Mesenchymal stem cell (in vitro differentiated cells and primary cell): ENCODE results near the gene RBP4.

Experiments used
- DNase-seq: peaks from one replicate; pipeline ENCODE4 v3.0.0-alpha.2; 2013
- H2AFZ ChIP-seq: one replicate; pipeline ENCODE4 v1.6.1; 2013; ENCODE audit warnings: low read depth, mild to moderate bottlenecking, control low read depth, inconsistent platforms, low read length, moderate library complexity
- H2AK5ac ChIP-seq: 2 replicates; pipeline ENCODE4 v1.6.1; 2013; ENCODE audit warnings: low read length, moderate library complexity, mild to moderate bottlenecking, inconsistent platforms; ENCODE audit not compliant: severe bottlenecking
- H2BK120ac ChIP-seq: one replicate; pipeline ENCODE4 v1.6.1; 2013; ENCODE audit warnings: low read depth, mild to moderate bottlenecking, inconsistent platforms, low read length, moderate library complexity
- H2BK12ac ChIP-seq, 2 experiments: one replicate each; pipeline ENCODE4 v1.6.1; 2013; ENCODE audit warnings: inconsistent platforms in 2 of 2, low read length in 2 of 2, mild to moderate bottlenecking in 2 of 2, moderate library complexity in 2 of 2, control low read depth in 1 of 2
- H2BK15ac ChIP-seq: one replicate; pipeline ENCODE4 v1.6.1; 2013; ENCODE audit warnings: mild to moderate bottlenecking, low read depth, inconsistent platforms; ENCODE audit not compliant: poor library complexity, severe bottlenecking
- H2BK5ac ChIP-seq: 2 replicates; pipeline ENCODE4 v1.6.1; 2013; ENCODE audit warnings: low read depth, mild to moderate bottlenecking, low read length, control low read depth, inconsistent platforms; ENCODE audit not compliant: poor library complexity, severe bottlenecking
- H3K14ac ChIP-seq, 2 experiments: one replicate each; pipeline ENCODE4 v1.6.1; 2013; ENCODE audit warnings: inconsistent platforms in 2 of 2, low read length in 2 of 2, control low read depth in 1 of 2, mild to moderate bottlenecking in 1 of 2, moderate library complexity in 1 of 2
- H3K18ac ChIP-seq, 2 experiments: one replicate each; pipeline ENCODE4 v1.6.1; 2013; ENCODE audit warnings: inconsistent platforms in 2 of 2, low read length in 2 of 2, control low read depth in 1 of 2, low read depth in 1 of 2, mild to moderate bottlenecking in 1 of 2
- H3K23ac ChIP-seq, 2 experiments: one replicate each; pipeline ENCODE4 v1.6.1; 2013; ENCODE audit warnings: inconsistent platforms in 2 of 2, low read length in 2 of 2, mild to moderate bottlenecking in 2 of 2, moderate library complexity in 2 of 2, control low read depth in 1 of 2
- H3K27ac ChIP-seq: 2 replicates; pipeline ENCODE4 v1.5.1; 2013; ENCODE audit warnings: mild to moderate bottlenecking, moderate library complexity, low read length, control low read depth, inconsistent platforms; ENCODE audit not compliant: poor library complexity, severe bottlenecking
- H3K27me3 ChIP-seq, 2 experiments: 2 replicates each; pipeline versions ENCODE4 v1.6.1 to v1.7.0; 2013; ENCODE audit warnings: low read length in 2 of 2, mild to moderate bottlenecking in 2 of 2, moderate library complexity in 2 of 2, control low read depth in 1 of 2, inconsistent platforms in 1 of 2; ENCODE audit not compliant: control insufficient read depth in 1 of 2, insufficient read depth in 1 of 2
- H3K36me3 ChIP-seq, 2 experiments: 2 replicates each; pipeline versions ENCODE4 v1.6.1 to v1.7.0; 2013; ENCODE audit warnings: low read length in 2 of 2, control low read depth in 1 of 2, inconsistent platforms in 1 of 2, low read depth in 1 of 2, mild to moderate bottlenecking in 1 of 2; ENCODE audit not compliant: insufficient read depth in 2 of 2, control insufficient read depth in 1 of 2
- H3K4ac ChIP-seq, 2 experiments: one replicate each; pipeline ENCODE4 v1.6.1; 2013; ENCODE audit warnings: inconsistent platforms in 2 of 2, low read length in 2 of 2, mild to moderate bottlenecking in 2 of 2, moderate library complexity in 2 of 2, control low read depth in 1 of 2, low read depth in 1 of 2
- H3K4me1 ChIP-seq: 2 replicates; pipeline ENCODE4 v1.6.1; 2013; ENCODE audit warnings: low read depth, low read length, control low read depth; ENCODE audit not compliant: control insufficient read depth, insufficient read depth
- H3K4me2 ChIP-seq: 2 replicates; pipeline ENCODE4 v1.6.1; 2013; ENCODE audit warnings: low read length, mild to moderate bottlenecking, inconsistent platforms; ENCODE audit not compliant: poor library complexity, severe bottlenecking
- H3K4me3 ChIP-seq, 2 experiments: 2 replicates each; pipeline versions ENCODE4 v1.5.1 to v1.7.0; 2013; ENCODE audit warnings: low read length in 2 of 2, mild to moderate bottlenecking in 2 of 2, control low read depth in 1 of 2, low read depth in 1 of 2; ENCODE audit not compliant: insufficient read depth in 1 of 2
- H3K79me1 ChIP-seq: replicated peaks from 2 replicates; pipeline ENCODE4 v1.6.1; 2013; ENCODE audit warnings: mild to moderate bottlenecking, control low read depth, low read length, inconsistent platforms; ENCODE audit not compliant: poor library complexity, severe bottlenecking
- H3K9ac ChIP-seq: 2 replicates; pipeline ENCODE4 v1.7.0; 2013; ENCODE audit warnings: mild to moderate bottlenecking, low read length, moderate library complexity
- H3K9me3 ChIP-seq: 2 replicates; pipeline ENCODE4 v1.7.0; 2013; ENCODE audit warnings: mild to moderate bottlenecking, low read length; ENCODE audit not compliant: control insufficient read depth
- H4K8ac ChIP-seq: one replicate; pipeline ENCODE4 v1.6.1; 2013; ENCODE audit warnings: inconsistent platforms, mild to moderate bottlenecking, low read length, moderate library complexity
- H4K91ac ChIP-seq: one replicate; pipeline ENCODE4 v1.6.1; 2013; ENCODE audit warnings: mild to moderate bottlenecking, low read length, inconsistent platforms
- WGBS: methylation state at CpG from one replicate; pipeline ENCODE4 v1.1.7; 2013; ENCODE audit warnings: mixed read lengths; 5-methylcytosine and 5-hydroxymethylcytosine counted together

The RBP4 gene

DNA sequence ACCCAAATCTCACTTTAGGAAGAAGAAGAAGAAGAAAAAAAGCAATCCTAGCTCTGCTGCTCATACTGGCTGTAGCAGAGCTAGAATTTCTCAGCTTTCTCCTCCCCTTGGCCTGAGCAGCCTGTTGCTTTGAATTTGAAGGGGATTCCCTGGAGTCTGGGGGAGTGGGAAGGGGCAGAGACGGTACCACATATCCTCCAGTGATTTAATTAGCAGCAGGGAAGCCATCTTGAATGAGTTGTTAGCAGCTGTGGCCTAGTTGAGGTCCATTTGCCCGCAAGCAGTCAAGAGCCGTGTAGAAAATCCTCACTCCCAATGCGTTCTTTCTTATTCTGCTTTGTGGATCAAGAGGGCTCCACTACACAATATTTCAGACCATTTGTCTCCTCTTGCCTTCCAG lies 27.8 kb upstream of the RBP4 start:
- no peak overlapping the region for H2BK5ac ChIP-seq
- H2AFZ ChIP-seq, result no peak overlapping the region
- no peak overlapping the region for H2BK15ac ChIP-seq
- H3K4me2 ChIP-seq, result no peak overlapping the region
- 80% methylated on average over 4 of the region's 4 CpGs for WGBS
- H2AK5ac ChIP-seq, result no peak overlapping the region
- peaks cover 18% of the 10 kb centered on the region for H3K4me1 ChIP-seq
- DNase-seq, result no peak
- H2BK12ac ChIP-seq, result no peak overlapping the region
- H2BK120ac ChIP-seq, result no peak overlapping the region
- H4K8ac ChIP-seq, result no peak overlapping the region
- H3K36me3 ChIP-seq, result no peaks in the 10 kb centered on the region
- no peaks in the 10 kb centered on the region for H3K9me3 ChIP-seq
- H3K79me1 ChIP-seq, result no peaks in the 10 kb centered on the region
- no peak overlapping the region for H3K9ac ChIP-seq
- no peak overlapping the region for H3K18ac ChIP-seq
- no peak overlapping the region for H3K4ac ChIP-seq
- H4K91ac ChIP-seq, result no peak overlapping the region
- H3K23ac ChIP-seq, result no peak overlapping the region
- H3K27ac ChIP-seq, result no peak overlapping the region
- H3K27me3 ChIP-seq, result peaks cover 9 to 14% of the 10 kb centered on the region in 2 experiments
- no peak overlapping the region for H3K14ac ChIP-seq
- H3K4me3 ChIP-seq, result no peak overlapping the region

DNA sequence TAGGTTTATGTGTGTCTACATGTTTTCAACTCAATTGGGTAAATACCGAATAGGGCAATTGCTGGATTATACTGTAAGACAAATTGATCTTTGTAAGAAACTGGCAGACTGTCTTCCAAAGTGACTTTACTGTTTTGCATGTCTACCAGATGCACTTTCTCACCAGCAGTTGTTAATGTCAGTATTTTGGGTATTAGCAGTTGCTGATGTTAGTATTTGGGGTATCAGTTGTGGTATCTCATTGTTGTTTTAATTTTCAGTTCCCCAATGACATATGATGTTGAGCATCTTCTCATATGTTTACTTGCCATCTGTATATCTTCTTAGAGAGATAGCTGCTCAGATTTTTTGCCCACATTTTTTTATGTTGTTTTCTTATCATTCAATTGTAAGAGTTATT lies 21.9 kb upstream of the RBP4 start:
- no peak overlapping the region for H4K91ac ChIP-seq
- no peak overlapping the region for H3K4me2 ChIP-seq
- no peak overlapping the region for H2BK15ac ChIP-seq
- no peaks in the 10 kb centered on the region for H3K36me3 ChIP-seq
- H2BK5ac ChIP-seq, result no peak overlapping the region
- H3K79me1 ChIP-seq, result no peaks in the 10 kb centered on the region
- H3K9ac ChIP-seq, result no peak overlapping the region
- peaks cover 26 to 39% of the 10 kb centered on the region in 2 experiments for H3K27me3 ChIP-seq
- H3K4ac ChIP-seq, result no peak overlapping the region
- DNase-seq, result no peak
- no peak overlapping the region for H3K23ac ChIP-seq
- no peak overlapping the region for H3K27ac ChIP-seq
- no peak overlapping the region for H3K14ac ChIP-seq
- no peak overlapping the region for H2BK120ac ChIP-seq
- H3K18ac ChIP-seq, result no peak overlapping the region
- H4K8ac ChIP-seq, result no peak overlapping the region
- no peak overlapping the region for H2AK5ac ChIP-seq
- 100% methylated on average over 1 of the region's 1 CpG for WGBS
- H3K9me3 ChIP-seq, result no peaks in the 10 kb centered on the region
- no peak overlapping the region for H2BK12ac ChIP-seq
- H3K4me3 ChIP-seq, result no peak overlapping the region
- no peak overlapping the region for H2AFZ ChIP-seq
- H3K4me1 ChIP-seq, result no peaks in the 10 kb centered on the region

DNA sequence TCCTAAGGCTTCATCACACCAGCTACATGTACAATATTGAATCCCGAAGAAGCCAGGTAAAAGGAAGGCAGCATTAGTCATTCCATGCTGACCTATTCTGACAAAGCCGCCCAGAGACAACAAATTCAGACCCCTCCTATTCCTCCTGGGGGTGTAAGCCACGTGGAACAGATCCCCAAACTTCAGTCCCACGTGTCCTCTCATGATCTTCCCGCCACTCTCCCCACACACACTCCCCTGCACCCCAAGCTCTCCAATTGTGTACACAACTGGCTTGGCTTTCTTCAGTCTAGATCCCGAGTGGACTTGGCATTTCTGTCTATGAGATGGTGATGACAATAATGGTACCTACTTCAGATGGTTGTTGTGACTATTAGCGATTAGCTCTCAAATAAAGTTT lies 19.9 kb upstream of the RBP4 start:
- Histone ChIP-seq H2BK15ac (no peak overlapping the region), H4K8ac (no peak overlapping the region), H3K23ac (no peak overlapping the region), H3K79me1 (no peaks in the 10 kb centered on the region), H3K27me3 (peaks cover 26 to 47% of the 10 kb centered on the region in 2 experiments), H2BK5ac (no peak overlapping the region), H3K27ac (no peak overlapping the region), H3K9ac (no peak overlapping the region), H3K4me3 (no peak overlapping the region), H3K4ac (no peak overlapping the region), H3K4me2 (no peak overlapping the region), H3K9me3 (no peaks in the 10 kb centered on the region), H3K36me3 (no peaks in the 10 kb centered on the region), H3K4me1 (no peaks in the 10 kb centered on the region), H3K18ac (no peak overlapping the region), H2AFZ (no peak overlapping the region), H4K91ac (no peak overlapping the region), H2BK120ac (no peak overlapping the region), H3K14ac (no peak overlapping the region), H2AK5ac (no peak overlapping the region), H2BK12ac (no peak overlapping the region)
- DNase-seq, result no peak
- WGBS, result 67% methylated on average over 6 of the region's 7 CpGs

DNA sequence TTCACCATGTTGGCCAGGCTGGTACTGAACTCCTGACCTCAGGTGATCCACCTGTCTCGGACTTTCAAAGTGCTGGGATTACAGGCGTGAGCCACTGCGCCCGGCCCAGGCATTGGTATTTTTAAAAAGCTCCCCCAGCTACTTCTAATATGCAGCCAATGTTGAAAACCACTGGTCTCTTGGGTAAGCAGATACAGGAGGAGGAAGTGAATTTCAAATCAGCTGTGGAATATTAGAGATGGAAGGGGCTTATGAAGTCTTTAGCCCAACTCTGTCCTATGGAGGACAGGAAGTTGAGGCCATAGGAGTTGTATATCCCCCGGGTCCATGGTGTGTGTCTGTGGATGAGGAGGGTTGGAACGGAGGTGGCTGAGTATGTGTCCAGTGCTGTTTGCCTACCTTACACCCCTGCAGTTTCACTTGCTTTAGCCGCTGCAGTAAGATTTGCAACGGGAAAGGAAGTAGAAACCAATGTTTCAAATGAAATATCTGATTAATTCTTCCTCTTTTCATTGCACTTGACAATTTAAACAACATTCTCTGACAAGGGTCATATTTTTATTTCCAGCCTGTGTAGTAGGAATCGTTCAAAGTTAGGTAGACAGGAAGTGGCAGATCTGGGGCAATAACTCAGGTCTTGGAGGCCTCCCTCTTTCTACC lies 14.7 kb upstream of the RBP4 start:
- no peaks in the 10 kb centered on the region for H3K4me1 ChIP-seq
- no peak overlapping the region for H3K23ac ChIP-seq
- no peak overlapping the region for H3K4me2 ChIP-seq
- H3K27ac ChIP-seq, result no peak overlapping the region
- H2BK120ac ChIP-seq, result no peak overlapping the region
- H2BK5ac ChIP-seq, result no peak overlapping the region
- no peak overlapping the region for H2AK5ac ChIP-seq
- WGBS, result 90% methylated on average over 7 of the region's 9 CpGs
- peaks cover 11 to 42% of the 10 kb centered on the region in 2 experiments for H3K27me3 ChIP-seq
- no peak overlapping the region for H3K4ac ChIP-seq
- H3K18ac ChIP-seq, result no peak overlapping the region
- no peak overlapping the region for H2BK12ac ChIP-seq
- no peak overlapping the region for H4K8ac ChIP-seq
- H2BK15ac ChIP-seq, result no peak overlapping the region
- no peaks in the 10 kb centered on the region for H3K9me3 ChIP-seq
- H3K14ac ChIP-seq, result no peak overlapping the region
- H3K9ac ChIP-seq, result no peak overlapping the region
- no peak overlapping the region for H2AFZ ChIP-seq
- no peaks in the 10 kb centered on the region for H3K36me3 ChIP-seq
- no peaks in the 10 kb centered on the region for H3K79me1 ChIP-seq
- no peak for DNase-seq
- no peak overlapping the region for H4K91ac ChIP-seq
- H3K4me3 ChIP-seq, result no peak overlapping the region
